HL-60 (cell line): ENCODE data around the gene TXNDC12.

Experiments
- DNase-seq, 2 experiments: peaks; one replicate each; pipeline ENCODE4 v3.0.0-alpha.2; 2010 to 2020; ENCODE audit warnings: low read depth in 1 of 2, low spot score in 1 of 2
- H3K27ac ChIP-seq: fragments of 250-450 bp; sonication (Bioruptor Pico); replicated peaks from 2 replicates; pipeline ENCODE4 v1.5.1; 2020; ENCODE audit warnings: mild to moderate bottlenecking, moderate library complexity
- H3K27me3 ChIP-seq: fragments of 250-450 bp; sonication (Bioruptor Pico); 2 replicates; pipeline ENCODE4 v1.5.1; 2021; ENCODE audit warnings: mild to moderate bottlenecking, moderate library complexity; ENCODE audit not compliant: insufficient read depth, poor library complexity, severe bottlenecking
- H3K4me3 ChIP-seq: replicated peaks from 2 replicates; pipeline ENCODE4 v1.5.1; 2011; ENCODE audit warnings: mild to moderate bottlenecking, control low read depth, low read length; ENCODE audit not compliant: insufficient read depth
- GABPA ChIP-seq: IDR thresholded peaks from 2 replicates; pipeline ENCODE4 v1.6.1; 2012; ENCODE audit warnings: low read depth
- POLR2AphosphoS5 ChIP-seq: IDR thresholded peaks from 2 replicates; pipeline ENCODE4 v1.6.1; 2012; ENCODE audit warnings: low read depth
- SPI1 ChIP-seq: IDR thresholded peaks from 2 replicates; pipeline ENCODE4 v1.6.1; 2012; ENCODE audit warnings: low read depth, mild to moderate bottlenecking, borderline replicate concordance
- TF ChIP-seq, protein P1 (sequence below): IDR thresholded peaks from one replicate; pipeline ENCODE4 v1.5.1; 2011; ENCODE audit warnings: low read length, control low read depth, inconsistent platforms; ENCODE audit not compliant: insufficient read depth
- TF ChIP-seq, protein P2 (sequence below): IDR thresholded peaks from 2 replicates; pipeline ENCODE4 v1.6.1; 2012; ENCODE audit warnings: low read depth; ENCODE audit not compliant: insufficient replicate concordance

Gene TXNDC12

DNA sequence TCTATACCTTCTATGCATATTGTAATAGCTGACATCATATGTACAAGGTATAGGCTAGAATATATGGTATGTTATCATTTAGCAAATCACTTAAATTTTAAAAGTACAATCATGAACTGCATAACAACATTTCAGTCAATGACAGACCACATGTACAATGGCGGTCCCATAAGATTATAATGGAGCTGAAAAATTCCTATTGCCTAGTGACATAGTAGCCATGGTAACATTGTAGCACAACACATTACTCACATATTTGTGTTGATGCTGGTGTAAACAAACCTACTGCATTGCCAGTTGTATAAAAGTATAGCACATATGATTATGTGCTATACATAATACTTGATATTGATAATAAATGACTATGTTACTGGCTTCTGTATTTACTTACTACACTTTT is 73.4 kb downstream of the TXNDC12 start:
- H3K27ac ChIP-seq, result no peak overlapping the region
- H3K27me3 ChIP-seq, result no peaks in the 10 kb centered on the region
- DNase-seq, result no peak
- no peak overlapping the region for H3K4me3 ChIP-seq
- TF ChIP-seq POLR2AphosphoS5 (no peak), SPI1 (no peak), GABPA (no peak)
- TF ChIP-seq, protein P1, sequence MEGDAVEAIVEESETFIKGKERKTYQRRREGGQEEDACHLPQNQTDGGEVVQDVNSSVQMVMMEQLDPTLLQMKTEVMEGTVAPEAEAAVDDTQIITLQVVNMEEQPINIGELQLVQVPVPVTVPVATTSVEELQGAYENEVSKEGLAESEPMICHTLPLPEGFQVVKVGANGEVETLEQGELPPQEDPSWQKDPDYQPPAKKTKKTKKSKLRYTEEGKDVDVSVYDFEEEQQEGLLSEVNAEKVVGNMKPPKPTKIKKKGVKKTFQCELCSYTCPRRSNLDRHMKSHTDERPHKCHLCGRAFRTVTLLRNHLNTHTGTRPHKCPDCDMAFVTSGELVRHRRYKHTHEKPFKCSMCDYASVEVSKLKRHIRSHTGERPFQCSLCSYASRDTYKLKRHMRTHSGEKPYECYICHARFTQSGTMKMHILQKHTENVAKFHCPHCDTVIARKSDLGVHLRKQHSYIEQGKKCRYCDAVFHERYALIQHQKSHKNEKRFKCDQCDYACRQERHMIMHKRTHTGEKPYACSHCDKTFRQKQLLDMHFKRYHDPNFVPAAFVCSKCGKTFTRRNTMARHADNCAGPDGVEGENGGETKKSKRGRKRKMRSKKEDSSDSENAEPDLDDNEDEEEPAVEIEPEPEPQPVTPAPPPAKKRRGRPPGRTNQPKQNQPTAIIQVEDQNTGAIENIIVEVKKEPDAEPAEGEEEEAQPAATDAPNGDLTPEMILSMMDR, result no peak
- TF ChIP-seq, protein P2, sequence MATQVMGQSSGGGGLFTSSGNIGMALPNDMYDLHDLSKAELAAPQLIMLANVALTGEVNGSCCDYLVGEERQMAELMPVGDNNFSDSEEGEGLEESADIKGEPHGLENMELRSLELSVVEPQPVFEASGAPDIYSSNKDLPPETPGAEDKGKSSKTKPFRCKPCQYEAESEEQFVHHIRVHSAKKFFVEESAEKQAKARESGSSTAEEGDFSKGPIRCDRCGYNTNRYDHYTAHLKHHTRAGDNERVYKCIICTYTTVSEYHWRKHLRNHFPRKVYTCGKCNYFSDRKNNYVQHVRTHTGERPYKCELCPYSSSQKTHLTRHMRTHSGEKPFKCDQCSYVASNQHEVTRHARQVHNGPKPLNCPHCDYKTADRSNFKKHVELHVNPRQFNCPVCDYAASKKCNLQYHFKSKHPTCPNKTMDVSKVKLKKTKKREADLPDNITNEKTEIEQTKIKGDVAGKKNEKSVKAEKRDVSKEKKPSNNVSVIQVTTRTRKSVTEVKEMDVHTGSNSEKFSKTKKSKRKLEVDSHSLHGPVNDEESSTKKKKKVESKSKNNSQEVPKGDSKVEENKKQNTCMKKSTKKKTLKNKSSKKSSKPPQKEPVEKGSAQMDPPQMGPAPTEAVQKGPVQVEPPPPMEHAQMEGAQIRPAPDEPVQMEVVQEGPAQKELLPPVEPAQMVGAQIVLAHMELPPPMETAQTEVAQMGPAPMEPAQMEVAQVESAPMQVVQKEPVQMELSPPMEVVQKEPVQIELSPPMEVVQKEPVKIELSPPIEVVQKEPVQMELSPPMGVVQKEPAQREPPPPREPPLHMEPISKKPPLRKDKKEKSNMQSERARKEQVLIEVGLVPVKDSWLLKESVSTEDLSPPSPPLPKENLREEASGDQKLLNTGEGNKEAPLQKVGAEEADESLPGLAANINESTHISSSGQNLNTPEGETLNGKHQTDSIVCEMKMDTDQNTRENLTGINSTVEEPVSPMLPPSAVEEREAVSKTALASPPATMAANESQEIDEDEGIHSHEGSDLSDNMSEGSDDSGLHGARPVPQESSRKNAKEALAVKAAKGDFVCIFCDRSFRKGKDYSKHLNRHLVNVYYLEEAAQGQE, result no peak

DNA sequence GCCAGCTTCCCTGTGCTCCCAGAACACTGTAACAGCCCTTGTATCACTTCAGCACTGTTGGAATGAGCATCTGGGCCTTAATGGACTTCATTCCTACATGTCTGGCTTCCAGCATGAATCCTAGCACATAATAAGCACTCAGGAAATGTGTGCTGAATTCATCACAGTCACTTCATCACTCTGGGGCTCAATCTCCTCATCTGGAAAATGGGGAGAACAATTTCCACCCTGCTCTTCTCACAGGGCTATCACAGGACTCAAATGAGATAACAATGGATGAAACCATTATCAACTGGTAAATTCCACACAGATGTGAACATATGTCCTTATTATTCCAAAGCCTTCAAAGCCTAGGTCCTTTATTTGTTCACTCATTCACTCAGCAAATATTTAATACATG is 76.9 kb downstream of the TXNDC12 start:
- Histone ChIP-seq H3K27ac (no peak overlapping the region), H3K27me3 (no peaks in the 10 kb centered on the region), H3K4me3 (no peak overlapping the region)
- no peak for DNase-seq
- TF ChIP-seq, protein P2, result no peak
- TF ChIP-seq, protein P1, result no peak
- TF ChIP-seq SPI1 (no peak), GABPA (no peak), POLR2AphosphoS5 (no peak)

DNA sequence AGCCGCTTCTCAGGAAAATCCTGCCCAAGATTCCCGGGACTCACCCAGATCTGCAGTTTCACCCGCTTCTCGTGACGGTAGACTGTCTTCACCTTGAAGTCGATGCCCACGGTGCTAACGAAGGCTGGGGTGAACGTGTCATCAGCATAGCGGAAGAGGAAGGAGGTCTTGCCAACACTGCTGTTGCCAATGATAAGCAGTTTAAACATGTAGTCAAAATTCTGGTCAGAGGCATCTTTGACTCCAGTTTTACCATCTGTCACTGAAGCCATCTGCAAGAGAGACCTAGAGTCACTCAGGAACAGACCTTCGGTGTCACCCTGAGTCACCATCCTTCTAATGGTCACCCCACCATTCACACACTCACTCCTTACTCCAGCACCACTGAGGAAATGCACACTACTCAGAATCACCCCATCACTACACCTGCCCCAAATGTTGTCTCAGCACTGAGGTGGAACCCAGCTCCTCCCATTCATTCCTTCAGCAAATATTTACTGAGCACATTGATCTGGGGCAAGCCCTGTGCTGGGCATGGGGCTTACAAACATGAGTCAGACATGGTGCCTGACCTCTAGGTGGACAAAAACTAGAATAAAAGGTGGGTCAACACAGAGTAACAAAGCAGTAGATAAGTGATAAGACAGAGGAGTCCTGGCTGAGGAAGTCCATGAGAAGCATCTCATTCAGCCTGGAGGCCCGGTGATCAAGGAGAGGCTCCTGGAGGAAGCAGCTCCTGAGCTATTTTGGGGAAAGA is 78.0 kb downstream of the TXNDC12 start:
- DNase-seq, result no peak
- H3K27me3 ChIP-seq, result no peaks in the 10 kb centered on the region
- no peak overlapping the region for H3K27ac ChIP-seq
- TF ChIP-seq GABPA (no peak), SPI1 (no peak), POLR2AphosphoS5 (no peak)
- TF ChIP-seq, protein P2, result no peak
- TF ChIP-seq, protein P1, result no peak
- H3K4me3 ChIP-seq, result no peak overlapping the region
